ENCODE measurements around the gene RGL3.
"Not testable (repeated sequence)": the region's sequence is repeated elsewhere in the genome, so short reads cannot be mapped to it uniquely, and the experiment has no call there.

Gene RGL3

GRCh38 chr19:11361771-11362731 is 57.1 kb downstream of the RGL3 start:
- no peak for DNase-seq (ENCODE audit: low read depth)

- no peak for DNase-seq (ENCODE audit: low read depth)
These were observed 57.9 kb downstream of the RGL3 start for GRCh38 chr19:11361037-11361770.

- DNase-seq (ENCODE audit: low read depth) = no peak
These were observed 59.7 kb downstream of the RGL3 start for GRCh38 chr19:11359421-11359820.

GRCh38 chr19:11356676-11357550 is 62.2 kb downstream of the RGL3 start:
- DNase-seq (ENCODE audit: low read depth) = no peak

GRCh38 chr19:11356074-11356397 is 63.1 kb downstream of the RGL3 start:
- DNase-seq (ENCODE audit: low read depth) = no peak

- DNase-seq (ENCODE audit: low read depth) = peak; percentile 39
These were observed 63.7 kb downstream of the RGL3 start, which contains the start of gene PLPPR2 for GRCh38 chr19:11355160-11356073. Gene PLPPR2, plus strand, starts transcription at chr19:11355432. Its CDS starts 2,242 bp downstream, at chr19:11357674.

GRCh38 chr19:11354102-11354501 is 65.0 kb downstream of the RGL3 start:
- not testable (repeated sequence) for DNase-seq (ENCODE audit: low read depth)

GRCh38 chr19:11349171-11349570 is 69.9 kb downstream of the RGL3 start:
- no peak for DNase-seq (ENCODE audit: low read depth)

- no peak for DNase-seq (ENCODE audit: low read depth)
These were observed 71.5 kb downstream of the RGL3 start for GRCh38 chr19:11347546-11348039.

- peak; percentile 96 for DNase-seq (ENCODE audit: low read depth)
These were observed 72.8 kb downstream of the RGL3 start, which contains the start of the genes CCDC159 and TMEM205 for GRCh38 chr19:11346104-11346940. Gene CCDC159, plus strand, starts transcription at chr19:11346519. Its CDS starts 88 bp downstream, at chr19:11346607. Gene TMEM205, minus strand, starts transcription at chr19:11346268. Its CDS starts 649 bp downstream, at chr19:11345619.

GRCh38 chr19:11345122-11345803 is 73.9 kb downstream of the RGL3 start:
- DNase-seq (ENCODE audit: low read depth) = no peak

Measured in GM04503 (cell line).